H1 (cell line): ENCODE measurements around the gene PIGU. TPM values are rescaled to one million over a fixed set of nuclear protein-coding genes. Genes with fewer than 3 reads are reported as not detected.
A peak's percentile ranks its signal among the peaks of the same experiment; 100 is the strongest.

Source experiments
- CTCF ChIA-PET: fragments of 300-600 bp; sonication (Branson Sonifier 250); formaldehyde crosslinking; loops from one replicate; lab custom pipeline; 2021; ENCODE audit not compliant: partially characterized antibody; lab: Charles Lee
- POLR2A ChIA-PET: fragments of 300-600 bp; sonication (Branson Sonifier 250); formaldehyde crosslinking; loops from one replicate; lab custom pipeline; 2021; ENCODE audit warnings: inconsistent platforms; ENCODE audit not compliant: partially characterized antibody; lab: Charles Lee
- DNase-seq, 2 experiments: peaks; one replicate each; pipeline versions ENCODE4 v3.0.0 to v3.0.0-alpha.2; 2010 to 2022; ENCODE audit warnings: low spot score in 2 of 2, low read depth in 1 of 2, mixed read lengths in 1 of 2
- FAIRE-seq: peaks from 2 replicates; lab custom pipeline; 2011; peaks lifted over from hg19 to GRCh38; lab: Jason Lieb, UNC
- H2AFZ ChIP-seq: 2 replicates; pipeline ENCODE4 v1.8.1; 2012; ENCODE audit warnings: low read length, inconsistent platforms
- H2AK5ac ChIP-seq: 2 replicates; pipeline ENCODE4 v1.6.1; 2013; ENCODE audit warnings: low read depth, low read length
- H2BK120ac ChIP-seq: replicated peaks from 2 replicates; pipeline ENCODE3; 2013; ENCODE audit warnings: low read depth, low read length, inconsistent platforms
- H2BK12ac ChIP-seq: 2 replicates; pipeline ENCODE4 v1.6.1; 2013; ENCODE audit warnings: low read depth, low read length
- H2BK15ac ChIP-seq: 2 replicates; pipeline ENCODE4 v1.6.1; 2013; ENCODE audit warnings: low read length
- H2BK20ac ChIP-seq: 2 replicates; pipeline ENCODE4 v1.6.1; 2013; ENCODE audit warnings: low read length
- H2BK5ac ChIP-seq: 2 replicates; pipeline ENCODE4 v1.6.1; 2013; ENCODE audit warnings: low read depth, low read length
- H3K14ac ChIP-seq: 2 replicates; pipeline ENCODE4 v1.6.1; 2013; ENCODE audit warnings: inconsistent platforms; ENCODE audit not compliant: insufficient read length
- H3K18ac ChIP-seq: 2 replicates; pipeline ENCODE4 v1.6.1; 2013; ENCODE audit warnings: low read length; ENCODE audit errors: extremely low read depth
- H3K23ac ChIP-seq: 2 replicates; pipeline ENCODE4 v1.6.1; 2013; ENCODE audit warnings: inconsistent platforms; ENCODE audit not compliant: insufficient read length
- H3K23me2 ChIP-seq: 2 replicates; pipeline ENCODE4 v1.6.1; 2013; ENCODE audit warnings: low read depth, low read length
- H3K27ac ChIP-seq: 2 replicates; pipeline ENCODE4 v1.6.1; 2011; ENCODE audit warnings: low read depth, low read length, inconsistent platforms
- H3K27me3 ChIP-seq, 4 experiments: replicated peaks in 1 of 4; 1 replicate in 1 of 4; 2 replicates in 3 of 4; pipeline versions ENCODE4 v1.6.1 to v1.8.1; 2011 to 2013; ENCODE audit warnings: low read length in 3 of 4, mild to moderate bottlenecking in 3 of 4, inconsistent platforms in 2 of 4, mixed read lengths in 2 of 4, moderate library complexity in 1 of 4; ENCODE audit not compliant: control insufficient read depth in 3 of 4, insufficient read depth in 3 of 4; ENCODE audit errors: extremely low read depth in 1 of 4
- H3K36me3 ChIP-seq, 4 experiments: 2 replicates each; pipeline versions ENCODE4 v1.6.1 to v1.8.1; 2011 to 2013; ENCODE audit warnings: mild to moderate bottlenecking in 4 of 4, low read length in 3 of 4, moderate library complexity in 2 of 4, control low read depth in 1 of 4, inconsistent platforms in 1 of 4; ENCODE audit not compliant: insufficient read depth in 4 of 4, control insufficient read depth in 2 of 4
- H3K4ac ChIP-seq: replicated peaks from 2 replicates; pipeline ENCODE3; 2013; ENCODE audit warnings: low read length, low read depth, mixed read lengths, inconsistent platforms; ENCODE audit not compliant: insufficient read length
- H3K4me1 ChIP-seq, 4 experiments: replicated peaks in 1 of 4; 1 replicate in 1 of 4; 2 replicates in 3 of 4; pipeline versions ENCODE4 v1.6.1 to v1.8.1; 2011 to 2013; ENCODE audit warnings: low read length in 3 of 4, inconsistent platforms in 2 of 4, mixed read lengths in 1 of 4; ENCODE audit not compliant: insufficient read depth in 4 of 4, control insufficient read depth in 3 of 4
- H3K4me2 ChIP-seq, 2 experiments: 2 replicates each; pipeline versions ENCODE4 v1.6.1 to v1.8.1; 2011 to 2013; ENCODE audit warnings: low read depth in 2 of 2, low read length in 2 of 2, control low read depth in 1 of 2, inconsistent platforms in 1 of 2, mild to moderate bottlenecking in 1 of 2; ENCODE audit not compliant: insufficient read depth in 1 of 2
- H3K4me3 ChIP-seq, 4 experiments: fragments of 200-600, 300-600 bp in 1 of 4; sonication (generic), shearing (Covaris generic), sonication (Bioruptor Twin) in 1 of 4; 2 replicates each; pipeline versions ENCODE4 v1.5.1 to v1.8.1; 2011 to 2016; ENCODE audit warnings: low read length in 4 of 4, low read depth in 3 of 4, control low read depth in 2 of 4, inconsistent platforms in 2 of 4, mild to moderate bottlenecking in 2 of 4, mixed read lengths in 1 of 4, moderate library complexity in 1 of 4; ENCODE audit not compliant: insufficient read depth in 2 of 4; ENCODE audit errors: extremely low read depth in 1 of 4
- H3K56ac ChIP-seq: replicated peaks from 2 replicates; pipeline ENCODE3; 2013; ENCODE audit warnings: low read depth, mild to moderate bottlenecking, mixed read lengths, low read length, inconsistent platforms; ENCODE audit not compliant: insufficient read length
- H3K79me1 ChIP-seq: 2 replicates; pipeline ENCODE4 v1.6.1; 2013; ENCODE audit warnings: low read depth, low read length, control low read depth
- H3K79me2 ChIP-seq, 2 experiments: 2 replicates each; pipeline versions ENCODE4 v1.6.1 to v1.8.1; 2012 to 2013; ENCODE audit warnings: low read length in 2 of 2, mild to moderate bottlenecking in 2 of 2, inconsistent platforms in 1 of 2; ENCODE audit not compliant: insufficient read depth in 2 of 2, control insufficient read depth in 1 of 2
- H3K9ac ChIP-seq, 4 experiments: replicated peaks in 1 of 4; 1 replicate in 1 of 4; 2 replicates in 3 of 4; pipeline versions ENCODE4 v1.6.1 to v1.8.1; 2011 to 2013; ENCODE audit warnings: low read depth in 3 of 4, low read length in 3 of 4, control low read depth in 2 of 4, mild to moderate bottlenecking in 2 of 4, moderate library complexity in 2 of 4, inconsistent platforms in 1 of 4; ENCODE audit errors: extremely low read depth in 1 of 4
- H3K9me3 ChIP-seq, 2 experiments: 2 replicates each; pipeline versions ENCODE4 v1.6.1 to v1.8.1; 2012 to 2013; ENCODE audit warnings: mild to moderate bottlenecking in 2 of 2, moderate library complexity in 2 of 2, control low read depth in 1 of 2, inconsistent platforms in 1 of 2, low read depth in 1 of 2, low read length in 1 of 2, mixed read lengths in 1 of 2; ENCODE audit not compliant: insufficient read depth in 2 of 2
- H4K20me1 ChIP-seq, 2 experiments: replicated peaks in 1 of 2; 2 replicates each; pipeline versions ENCODE3 to v1.8.1; 2011 to 2013; ENCODE audit warnings: inconsistent platforms in 2 of 2, low read length in 2 of 2, mild to moderate bottlenecking in 1 of 2; ENCODE audit not compliant: insufficient read depth in 2 of 2, control insufficient read depth in 1 of 2
- H4K5ac ChIP-seq: 2 replicates; pipeline ENCODE4 v1.6.1; 2013; ENCODE audit warnings: low read length, low read depth, mixed read lengths, inconsistent platforms; ENCODE audit not compliant: insufficient read length
- H4K8ac ChIP-seq: 2 replicates; pipeline ENCODE4 v1.8.0; 2013; ENCODE audit warnings: mild to moderate bottlenecking, moderate library complexity, low read length, inconsistent platforms; ENCODE audit not compliant: insufficient read depth; ENCODE audit errors: extremely low read depth
- H4K91ac ChIP-seq: replicated peaks from 2 replicates; pipeline ENCODE3; 2013; ENCODE audit warnings: low read length, mixed read lengths, inconsistent platforms; ENCODE audit not compliant: insufficient read length
- ATF3 ChIP-seq: IDR thresholded peaks from 2 replicates; pipeline ENCODE4 v1.6.1; 2011; ENCODE audit warnings: low read depth, mild to moderate bottlenecking, low read length; ENCODE audit not compliant: insufficient read depth
- CBX5 ChIP-seq: fragments of 300-800, 300-1000 bp; sonication (generic); IDR thresholded peaks from 2 replicates; pipeline ENCODE4 v1.7.1; 2016; ENCODE audit warnings: antibody characterized with exemption, low read length, low read depth
- CTBP2 ChIP-seq: IDR thresholded peaks from 2 replicates; pipeline ENCODE4 v1.7.0; 2011; ENCODE audit warnings: borderline replicate concordance, mild to moderate bottlenecking, moderate library complexity, mixed read lengths, low read length; ENCODE audit not compliant: insufficient read depth, insufficient read length
- EP300 ChIP-seq, 2 experiments: IDR thresholded peaks; 1 replicate in 1 of 2; 2 replicates in 1 of 2; pipeline ENCODE4 v1.6.1; 2011 to 2012; ENCODE audit warnings: low read depth in 2 of 2, low read length in 2 of 2, mild to moderate bottlenecking in 2 of 2, borderline replicate concordance in 1 of 2, inconsistent platforms in 1 of 2, moderate library complexity in 1 of 2
- FOSL1 ChIP-seq: IDR thresholded peaks from 2 replicates; pipeline ENCODE4 v1.6.1; 2011; ENCODE audit warnings: mild to moderate bottlenecking, low read depth, low read length, moderate library complexity; ENCODE audit not compliant: insufficient read depth
- HDAC2 ChIP-seq, 2 experiments: fragments of 300-600 bp in 1 of 2; sonication (generic) in 1 of 2; IDR thresholded peaks; 2 replicates each; pipeline ENCODE4 v1.6.1; 2011 to 2012; ENCODE audit warnings: low read depth in 2 of 2, low read length in 2 of 2, mild to moderate bottlenecking in 2 of 2, moderate library complexity in 2 of 2, borderline replicate concordance in 1 of 2, inconsistent platforms in 1 of 2
- SAP30 ChIP-seq: fragments of 300-600 bp; sonication (generic); IDR thresholded peaks from 2 replicates; pipeline ENCODE4 v1.7.1; 2012; ENCODE audit warnings: low read length, moderate library complexity, mild to moderate bottlenecking, inconsistent platforms; ENCODE audit not compliant: insufficient read depth, insufficient replicate concordance
- SIX5 ChIP-seq: IDR thresholded peaks from 2 replicates; pipeline ENCODE4 v1.6.1; 2011; ENCODE audit warnings: mild to moderate bottlenecking, low read depth, low read length
- TAF7 ChIP-seq: optimal IDR thresholded peaks from 2 replicates; pipeline ENCODE3; 2011; ENCODE audit warnings: low read depth, mild to moderate bottlenecking, inconsistent platforms, low read length, moderate library complexity, borderline replicate concordance
- TEAD4 ChIP-seq: IDR thresholded peaks from 2 replicates; pipeline ENCODE4 v1.6.1; 2012; ENCODE audit warnings: low read depth, low read length, inconsistent platforms, mixed read lengths
- WGBS, 2 experiments: shearing (Covaris generic) in 1 of 2; methylation state at CpG; one replicate each; pipeline versions ENCODE4 v1.1.6 to v1.1.7; 2013 to 2015; ENCODE audit warnings: low lambda C conversion rate in 2 of 2, mixed read lengths in 2 of 2, inconsistent platforms in 1 of 2, low coverage in 1 of 2, missing lambda C conversion rate in 1 of 2; ENCODE audit not compliant: insufficient replicate concordance in 2 of 2, insufficient coverage in 1 of 2, insufficient read length in 1 of 2; ENCODE audit errors: extremely low coverage in 1 of 2, missing lambda C conversion rate in 1 of 2; 5-methylcytosine and 5-hydroxymethylcytosine counted together
- polyA plus RNA-seq, 7 experiments: library from polyadenylated mRNA; depleted of rRNA in 3 of 7; stranded (reverse) in 5 of 7; unstranded in 2 of 7; fragments of >200 nt in 5 of 7; fragments of 200-250 nt in 2 of 7; gene quantifications; 1 replicate in 5 of 7; 2 replicates in 1 of 7; 4 replicates in 1 of 7; pipeline versions ENCODE4 v1.2.1 to v1.2.3, GENCODE V29; 2011 to 2013; ENCODE audit warnings: missing spikeins in 2 of 7, mixed read lengths in 2 of 7
- total RNA-seq: library from RNA; stranded (reverse); fragmentation: NEBNext Ultra II Directional; extraction: Animal tissue kit (Norgen Biotek cat#: 25700); gene quantifications from 2 replicates; pipeline ENCODE4 v1.2.1, GENCODE V29; 2021

Gene PIGU
- total and polyA plus RNA-seq, 2 of the 8 experiments (the other 6 are each of a cell fraction or from before 2014, with no cell fraction given): 28.3 to 117 TPM

GRCh38 chr20:34534391-34535165, 142.3 kb downstream of the PIGU start:
- no peak overlapping the region for H3K4me3 ChIP-seq
- 94% methylated on average over 15 of the region's 15 CpGs; no CpG with 5 or more reads in 1 of the 2 experiments for WGBS, 2 experiments
- no peak overlapping the region for H3K56ac ChIP-seq
- H3K27ac ChIP-seq: no peak overlapping the region
- no peak overlapping the region for H4K8ac ChIP-seq
- no peak overlapping the region for H2BK15ac ChIP-seq
- peaks cover 11 to 38% (median 14%) of the 10 kb centered on the region in 4 experiments for H3K36me3 ChIP-seq
- peak overlapping the region in 1 of 4 experiments; percentile 14; a peak in 1 of 7 replicates for H3K9ac ChIP-seq
- H3K23me2 ChIP-seq: no peaks in the 10 kb centered on the region
- no peaks in the 10 kb centered on the region for H3K27me3 ChIP-seq
- no peak overlapping the region for H3K18ac ChIP-seq
- no peak overlapping the region for H2BK5ac ChIP-seq
- no peak overlapping the region for H3K23ac ChIP-seq
- H3K4ac ChIP-seq: no peak overlapping the region
- H4K5ac ChIP-seq: no peak overlapping the region
- no peak for FAIRE-seq
- ChIA-PET CTCF (interaction anchor here (0.6 to 2.0 kb wide), 7 partner anchors 9 to 279 kb away, joined by 3 to 10 read pairs (median 5); no protein-coding TSS in a partner anchor), POLR2A (interaction anchor here (1.9 kb wide), 1 partner anchor 9 kb away, joined by 4 read pairs; no protein-coding TSS in a partner anchor)
- H3K4me1 ChIP-seq: no peaks in the 10 kb centered on the region
- H2AK5ac ChIP-seq: no peak overlapping the region
- H3K9me3 ChIP-seq: no peaks in the 10 kb centered on the region
- no peak overlapping the region for H4K91ac ChIP-seq
- no peak for DNase-seq
- no peak overlapping the region for H3K14ac ChIP-seq
- H3K4me2 ChIP-seq: no peak overlapping the region
- H2AFZ ChIP-seq: no peak overlapping the region
- no peak overlapping the region for H2BK120ac ChIP-seq
- peaks cover 4% of the 10 kb centered on the region; the same call in 1 of the 2 replicates for H3K79me1 ChIP-seq
- H4K20me1 ChIP-seq: peaks cover 0 to 14% of the 10 kb centered on the region in 2 experiments
- H2BK12ac ChIP-seq: no peak overlapping the region
- no peaks in the 10 kb centered on the region for H3K79me2 ChIP-seq
- no peak overlapping the region for H2BK20ac ChIP-seq
- TF ChIP-seq SAP30 (no peak), TEAD4 (no peak), CBX5 (no peak), SIX5 (no peak), EP300 (IDR thresholded peaks at IDR 0.05; ENCODE audit: borderline replicate concordance in 1 of 2, low read depth in 2 of 2, low read length in 2 of 2) (no peak), HDAC2 (IDR thresholded peaks at IDR 0.05; ENCODE audit: borderline replicate concordance in 1 of 2, low read depth in 2 of 2, low read length in 2 of 2) (no peak), TAF7 (no peak), FOSL1 (no peak), CTBP2 (no peak), ATF3 (no peak)
